ENCODE measurements around the gene EEF1AKMT4. TPM values are rescaled to one million over a fixed set of nuclear protein-coding genes. Genes with fewer than 3 reads are reported as not detected.

The EEF1AKMT4 gene
- total RNA-seq, 3 donors from 2014 or later: 3.4 to 9.7 (median 6.2) TPM

- H3K4me3 ChIP-seq: peak within 1 kb of the TSS; percentile 81 to 93 (median 88)
- intact Hi-C loops (cut with DNase I; ENCODE audit: low total_unique reads): no loop called here
- H3K36me3 ChIP-seq: no peaks in the 10 kb centered on the region
- H3K27ac ChIP-seq: peak within 1 kb of the TSS; percentile 85 to 92
- H3K9me3 ChIP-seq: no peaks in the 10 kb centered on the region
- TF ChIP-seq CTCF (IDR thresholded peaks at IDR 0.05) (no peak), POLR2AphosphoS5 (IDR thresholded peaks at IDR 0.05) (peak; percentile 60 to 69 (median 61)), POLR2A (IDR thresholded peaks at IDR 0.05) (peak; percentile 33)
- H3K4me1 ChIP-seq: peaks cover 0 to 8% of the 10 kb centered on the region in 2 donors
- no peaks in the 10 kb centered on the region for H3K27me3 ChIP-seq
- peak; percentile 96 to 99 for DNase-seq (ENCODE audit: low spot score in 2 of 2)
These were observed 49.5 kb downstream of the EEF1AKMT4 start, which contains the start of gene PSMD2 for GRCh38 chr3:184298759-184299487. Gene PSMD2 (plus strand): TSS chr3:184299241. CDS start chr3:184299267, 26 bp downstream.

- no peaks in the 10 kb centered on the region for H3K27me3 ChIP-seq
- DNase-seq (ENCODE audit: low spot score in 2 of 2): no peak
- TF ChIP-seq POLR2A (IDR thresholded peaks at IDR 0.05) (no peak), CTCF (IDR thresholded peaks at IDR 0.05) (no peak), POLR2AphosphoS5 (IDR thresholded peaks at IDR 0.05) (no peak)
- intact Hi-C loops (cut with DNase I; ENCODE audit: low total_unique reads): no loop called here
- peak overlapping the region; percentile 68 to 85 for H3K27ac ChIP-seq
- H3K36me3 ChIP-seq: no peaks in the 10 kb centered on the region
- H3K4me1 ChIP-seq: peaks cover 0 to 8% of the 10 kb centered on the region in 2 donors
- H3K4me3 ChIP-seq: peak overlapping the region; percentile 81 to 93 (median 88)
- no peaks in the 10 kb centered on the region for H3K9me3 ChIP-seq
These were observed 50.3 kb downstream of the EEF1AKMT4 start for GRCh38 chr3:184299488-184300377.

GRCh38 chr3:184300378-184300720 is 50.9 kb downstream of the EEF1AKMT4 start:
- H3K4me3 ChIP-seq: no peak overlapping the region
- intact Hi-C loops (cut with DNase I; ENCODE audit: low total_unique reads): no loop called here
- H3K36me3 ChIP-seq: no peaks in the 10 kb centered on the region
- peaks cover 0 to 8% of the 10 kb centered on the region in 2 donors for H3K4me1 ChIP-seq
- no peak for DNase-seq (ENCODE audit: low spot score in 2 of 2)
- H3K9me3 ChIP-seq: no peaks in the 10 kb centered on the region
- H3K27me3 ChIP-seq: no peaks in the 10 kb centered on the region
- H3K27ac ChIP-seq: no peak overlapping the region
- TF ChIP-seq POLR2AphosphoS5 (IDR thresholded peaks at IDR 0.05) (no peak), CTCF (IDR thresholded peaks at IDR 0.05) (no peak), POLR2A (IDR thresholded peaks at IDR 0.05) (no peak)

- TF ChIP-seq POLR2AphosphoS5 (IDR thresholded peaks at IDR 0.05) (no peak), CTCF (IDR thresholded peaks at IDR 0.05) (peak in 1 of 3 donors; percentile 19)
- Histone ChIP-seq H3K9me3 (no peaks in the 10 kb centered on the region), H3K27me3 (no peaks in the 10 kb centered on the region), H3K4me3 (no peak overlapping the region), H3K36me3 (no peaks in the 10 kb centered on the region), H3K4me1 (no peaks in the 10 kb centered on the region), H3K27ac (no peak overlapping the region)
- no peak for DNase-seq (ENCODE audit: low spot score in 2 of 2)
- intact Hi-C loops (cut with DNase I; ENCODE audit: low total_unique reads): no loop called here
These were observed 56.1 kb downstream of the EEF1AKMT4 start for GRCh38 chr3:184305577-184305976.

Data from breast epithelium (tissue), 4 donors.